ENCODE measurements around the gene PKD2L2. TPM values are rescaled to one million over a fixed set of nuclear protein-coding genes. Genes with fewer than 3 reads are reported as not detected.

PKD2L2 gene
- total RNA-seq, 2 experiments from 2014 or later: not detected

- ChIA-PET POLR2A (interaction anchor here (0.6 kb wide), 1 partner anchor 10 kb away, joined by 3 read pairs; no protein-coding TSS in a partner anchor), CTCF (interaction anchor here (1.5 kb wide), 1 partner anchor 12 kb away, joined by 3 read pairs; no protein-coding TSS in a partner anchor)
These were observed 27.7 kb downstream of the PKD2L2 start for GRCh38 chr5:137916923-137917322.

GRCh38 chr5:137921931-137922330 lies 32.7 kb downstream of the PKD2L2 start:
- H3K4me1 Mint-ChIP-seq (ENCODE audit: low read depth): no peaks in the 10 kb centered on the region
- TF ChIP-seq CTCF (IDR thresholded peaks at IDR 0.05): no peak
- peaks cover 5% of the 10 kb centered on the region for H3K9me3 Mint-ChIP-seq
- H3K27me3 Mint-ChIP-seq: no peaks in the 10 kb centered on the region
- ChIA-PET CTCF (interaction anchor here (1.3 to 1.6 kb wide), 2 partner anchors 18 to 143 kb away, joined by 3 to 4 read pairs; no protein-coding TSS in a partner anchor), POLR2A (interaction anchor here (0.6 kb wide), 1 partner anchor 64 kb away, joined by 3 read pairs; no protein-coding TSS in a partner anchor)
- H3K27ac Mint-ChIP-seq: no peak overlapping the region
- DNase-seq (no peak), ATAC-seq (no peak)
- H3K36me3 Mint-ChIP-seq (ENCODE audit: low read depth): no peaks in the 10 kb centered on the region
- intact Hi-C loops (cut with micrococcal nuclease): no loop called here
- H3K4me3 Mint-ChIP-seq: no peak overlapping the region

More at GRCh38 chr5:137916923-137917322, 27.7 kb downstream of the PKD2L2 start:
- Mint-ChIP-seq H3K36me3 (ENCODE audit: low read depth) (no peaks in the 10 kb centered on the region), H3K9me3 (peaks cover 12% of the 10 kb centered on the region), H3K27ac (no peak overlapping the region), H3K4me1 (ENCODE audit: low read depth) (no peaks in the 10 kb centered on the region), H3K27me3 (no peaks in the 10 kb centered on the region), H3K4me3 (no peak overlapping the region)
- no peak for TF ChIP-seq CTCF (IDR thresholded peaks at IDR 0.05)
- DNase-seq (no peak), ATAC-seq (no peak)
- intact Hi-C loops (cut with micrococcal nuclease): no loop called here

DNA sequence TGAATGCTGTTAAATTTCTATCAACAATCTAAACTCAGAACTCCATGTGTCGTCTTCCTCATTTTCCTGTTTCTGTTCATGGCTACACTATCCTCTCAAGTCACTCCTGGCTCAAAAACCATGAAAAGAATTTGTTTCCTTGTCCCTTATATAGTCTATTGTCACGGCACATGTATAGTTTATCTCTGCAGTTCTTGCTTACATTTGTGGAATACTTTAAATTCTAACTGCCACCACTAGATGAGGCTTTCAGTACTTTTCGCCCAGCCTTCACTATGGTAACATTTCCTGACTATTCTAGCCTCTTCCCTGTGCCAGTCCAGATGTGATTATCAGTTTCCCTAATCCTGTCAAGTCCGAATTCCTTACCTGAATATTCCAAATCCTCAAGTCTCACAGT lies 34.6 kb downstream of the PKD2L2 start:
- no peak overlapping the region for H3K27ac Mint-ChIP-seq
- CTCF ChIA-PET: interaction anchor here (1.1 kb wide), 1 partner anchor 144 kb away, joined by 6 read pairs; no protein-coding TSS in a partner anchor
- POLR2A ChIA-PET: no interaction called here
- no peaks in the 10 kb centered on the region for H3K4me1 Mint-ChIP-seq (ENCODE audit: low read depth)
- H3K27me3 Mint-ChIP-seq: no peaks in the 10 kb centered on the region
- H3K9me3 Mint-ChIP-seq: no peaks in the 10 kb centered on the region
- DNase-seq: no peak
- no peak overlapping the region for H3K4me3 Mint-ChIP-seq
- intact Hi-C loops (cut with micrococcal nuclease): no loop called here
- TF ChIP-seq CTCF (IDR thresholded peaks at IDR 0.05): no peak
- ATAC-seq: no peak
- no peaks in the 10 kb centered on the region for H3K36me3 Mint-ChIP-seq (ENCODE audit: low read depth)

- DNase-seq: no peak
- Mint-ChIP-seq H3K27ac (no peak overlapping the region), H3K36me3 (ENCODE audit: low read depth) (peaks cover 8% of the 10 kb centered on the region), H3K4me1 (ENCODE audit: low read depth) (peaks cover 5% of the 10 kb centered on the region), H3K27me3 (no peaks in the 10 kb centered on the region), H3K4me3 (no peak overlapping the region), H3K9me3 (no peaks in the 10 kb centered on the region)
- CTCF ChIA-PET: interaction anchor here (1.1 kb wide), 1 partner anchor 53 kb away, joined by 3 read pairs; no protein-coding TSS in a partner anchor
- intact Hi-C loops (cut with micrococcal nuclease): no loop called here
- POLR2A ChIA-PET: no interaction called here
- ATAC-seq: no peak
- TF ChIP-seq CTCF (IDR thresholded peaks at IDR 0.05): no peak
These were observed 43.5 kb downstream of the PKD2L2 start for GRCh38 chr5:137932800-137933199.

DNA sequence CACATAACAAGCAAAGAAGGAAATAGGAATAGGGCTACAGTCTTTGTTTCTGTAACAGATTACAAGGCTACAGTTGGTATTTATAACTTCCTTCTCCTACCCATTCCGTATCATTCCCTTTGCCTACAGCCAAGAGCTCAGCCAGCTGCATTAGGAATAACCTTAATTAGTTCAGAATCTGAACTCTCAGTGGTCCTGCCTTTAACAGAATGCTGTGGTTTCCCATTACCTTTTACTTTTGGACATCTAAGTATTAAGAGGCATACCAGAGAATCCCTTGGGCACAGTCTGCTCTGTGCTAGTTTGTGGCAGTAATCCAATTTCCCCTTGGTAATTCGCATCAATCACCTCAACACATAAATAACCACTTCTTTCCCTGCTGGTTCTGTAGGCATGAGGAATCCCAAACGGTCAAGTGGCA lies 44.2 kb downstream of the PKD2L2 start:
- no peak for ATAC-seq
- Mint-ChIP-seq H3K27me3 (no peaks in the 10 kb centered on the region), H3K9me3 (no peaks in the 10 kb centered on the region), H3K36me3 (ENCODE audit: low read depth) (peaks cover 8% of the 10 kb centered on the region), H3K4me3 (no peak overlapping the region), H3K4me1 (ENCODE audit: low read depth) (peaks cover 9% of the 10 kb centered on the region), H3K27ac (no peak overlapping the region)
- ChIA-PET CTCF (interaction anchor here (1.1 kb wide), 1 partner anchor 52 kb away, joined by 3 read pairs; no protein-coding TSS in a partner anchor), POLR2A (no interaction called here)
- DNase-seq: no peak
- intact Hi-C loops (cut with micrococcal nuclease): no loop called here
- TF ChIP-seq CTCF (IDR thresholded peaks at IDR 0.05): no peak

Measured in activated CD8-positive, alpha-beta T cell treated with anti-CD3 and anti-CD28 coated beads for 36 hours (primary cell).